Thyroid gland (tissue), 4 donors: Measurements from ENCODE around the gene CAMKMT.

Experiments
- POLR2A ChIP-seq, 2 donors: fragments of 450-650 bp; IDR thresholded peaks; one replicate each; pipeline ENCODE4 v1.6.1; 2017; ENCODE audit warnings: antibody characterized with exemption in 2 of 2, mild to moderate bottlenecking in 2 of 2, moderate library complexity in 1 of 2
- TF ChIP-seq, protein P1 (sequence below), 6 experiments: fragments of 200-600 bp in 3 of 6; fragments of 450-650 bp in 3 of 6; sonication (generic) in 3 of 6; IDR thresholded peaks; one replicate each; pipeline ENCODE4 v1.5.1; 2016 to 2019; ENCODE audit warnings: antibody characterized with exemption in 6 of 6, mild to moderate bottlenecking in 2 of 6, inconsistent platforms in 1 of 6, moderate library complexity in 1 of 6

DNA sequence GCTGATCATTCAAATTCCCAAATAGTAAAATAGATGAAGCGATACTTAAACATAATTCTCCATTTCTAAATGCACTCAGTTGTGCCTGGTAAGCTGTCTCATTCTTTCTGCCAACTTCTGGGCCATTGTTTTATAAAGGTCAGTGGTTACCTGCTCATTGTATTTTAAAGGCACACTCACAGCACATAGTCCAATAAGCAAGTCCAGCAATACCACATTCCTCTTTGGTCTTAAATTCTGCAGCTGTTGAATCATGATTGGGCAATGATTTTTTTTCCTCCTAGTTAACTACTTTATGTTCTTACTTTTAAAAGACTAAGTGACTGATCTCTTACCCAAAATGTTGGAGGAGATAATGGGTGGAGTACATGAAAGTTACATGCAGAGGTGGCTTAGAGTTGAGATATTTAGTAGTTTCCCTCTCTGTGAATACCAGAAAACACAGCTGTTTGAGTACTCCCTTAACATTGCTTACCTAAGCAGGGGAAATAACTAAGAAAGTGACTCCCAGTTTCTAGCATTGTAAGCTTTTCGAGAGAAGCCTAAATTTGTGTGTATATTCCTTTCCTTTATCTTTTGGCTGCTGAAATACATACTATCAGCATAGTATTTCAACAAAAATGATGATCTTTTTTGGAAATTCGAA is 220.7 kb downstream of the CAMKMT start:
- TF ChIP-seq, protein P1, sequence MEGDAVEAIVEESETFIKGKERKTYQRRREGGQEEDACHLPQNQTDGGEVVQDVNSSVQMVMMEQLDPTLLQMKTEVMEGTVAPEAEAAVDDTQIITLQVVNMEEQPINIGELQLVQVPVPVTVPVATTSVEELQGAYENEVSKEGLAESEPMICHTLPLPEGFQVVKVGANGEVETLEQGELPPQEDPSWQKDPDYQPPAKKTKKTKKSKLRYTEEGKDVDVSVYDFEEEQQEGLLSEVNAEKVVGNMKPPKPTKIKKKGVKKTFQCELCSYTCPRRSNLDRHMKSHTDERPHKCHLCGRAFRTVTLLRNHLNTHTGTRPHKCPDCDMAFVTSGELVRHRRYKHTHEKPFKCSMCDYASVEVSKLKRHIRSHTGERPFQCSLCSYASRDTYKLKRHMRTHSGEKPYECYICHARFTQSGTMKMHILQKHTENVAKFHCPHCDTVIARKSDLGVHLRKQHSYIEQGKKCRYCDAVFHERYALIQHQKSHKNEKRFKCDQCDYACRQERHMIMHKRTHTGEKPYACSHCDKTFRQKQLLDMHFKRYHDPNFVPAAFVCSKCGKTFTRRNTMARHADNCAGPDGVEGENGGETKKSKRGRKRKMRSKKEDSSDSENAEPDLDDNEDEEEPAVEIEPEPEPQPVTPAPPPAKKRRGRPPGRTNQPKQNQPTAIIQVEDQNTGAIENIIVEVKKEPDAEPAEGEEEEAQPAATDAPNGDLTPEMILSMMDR (IDR thresholded peaks at IDR 0.05) = no peak
- no peak for TF ChIP-seq POLR2A (IDR thresholded peaks at IDR 0.05)
